ENCODE data around the gene BICD1. TPM values are rescaled to one million over a fixed set of nuclear protein-coding genes. Genes with fewer than 3 reads are reported as not detected.

The BICD1 gene
- total and polyA plus RNA-seq, 2 donors (not counting 3 experiments of a cell fraction or from before 2014, with no cell fraction given) = 12.2 to 51.0 TPM

GRCh38 chr12:32332446-32332845, 225.8 kb downstream of the BICD1 start:
- Histone ChIP-seq H3K4me3 (replicated peaks in 1 of 3; ENCODE audit: insufficient read depth in 1 of 3, low read depth in 1 of 3, low read length in 3 of 3) (no peak overlapping the region), H3K9me1 (replicated peaks; ENCODE audit: control insufficient read depth, extremely low read depth, insufficient read depth, low read length) (no peaks in the 10 kb centered on the region), H3K9ac (replicated peaks; ENCODE audit: extremely low read depth, insufficient read depth, low read length) (peak overlapping the region; percentile 55), H3K36me3 (ENCODE audit: control insufficient read depth in 2 of 2, extremely low read depth in 1 of 2, insufficient read depth in 2 of 2, low read length in 2 of 2) (no peaks in the 10 kb centered on the region), H3K9me3 (replicated peaks; ENCODE audit: control insufficient read depth, insufficient read depth, low read length) (no peaks in the 10 kb centered on the region), H3K27me3 (ENCODE audit: control insufficient read depth in 2 of 2, insufficient read depth in 2 of 2, low read length in 2 of 2) (no peaks in the 10 kb centered on the region), H3K4me2 (ENCODE audit: insufficient read depth, low read length) (peak overlapping the region; percentile 70), H4K20me1 (replicated peaks; ENCODE audit: control insufficient read depth, extremely low read depth, insufficient read depth, low read length) (no peaks in the 10 kb centered on the region), H3K27ac (ENCODE audit: insufficient read depth, low read depth, low read length) (peak overlapping the region; percentile 76), H3K4me1 (ENCODE audit: control insufficient read depth, extremely low read depth, insufficient read depth, low read length) (peaks cover 31% of the 10 kb centered on the region), H2AFZ (ENCODE audit: low read depth, low read length) (peak overlapping the region; percentile 48), H3K79me2 (ENCODE audit: control insufficient read depth, insufficient read depth, low read length) (no peaks in the 10 kb centered on the region)
- ChIA-PET POLR2A (interaction anchor here (0.5 kb wide), 1 partner anchor 71 kb away, joined by 5 read pairs; no protein-coding TSS in a partner anchor), CTCF (interaction anchor here (1.2 kb wide), 1 partner anchor 679 kb away, joined by 4 read pairs; no protein-coding TSS in a partner anchor)
- no TSS peak for BruUV-seq (replicated peaks)
- FAIRE-seq (peak; percentile 72), DNase-seq (ENCODE audit: low read depth, low spot score) (peak; percentile 82)
- no peak for TF ChIP-seq POLR2AphosphoS5 (IDR thresholded peaks at IDR 0.05; ENCODE audit: insufficient read depth, low read depth, low read length)
- TF ChIP-seq POLR2A (IDR thresholded peaks at IDR 0.05; ENCODE audit: low read depth, low read length) = peak; percentile 30
- dilution Hi-C loops (cut with MboI; ENCODE audit: extremely low pct_ligation_motif_present, low sequenced_read_pairs) (no loop called here), intact Hi-C loops (cut with micrococcal nuclease) (no loop called here)

DNA sequence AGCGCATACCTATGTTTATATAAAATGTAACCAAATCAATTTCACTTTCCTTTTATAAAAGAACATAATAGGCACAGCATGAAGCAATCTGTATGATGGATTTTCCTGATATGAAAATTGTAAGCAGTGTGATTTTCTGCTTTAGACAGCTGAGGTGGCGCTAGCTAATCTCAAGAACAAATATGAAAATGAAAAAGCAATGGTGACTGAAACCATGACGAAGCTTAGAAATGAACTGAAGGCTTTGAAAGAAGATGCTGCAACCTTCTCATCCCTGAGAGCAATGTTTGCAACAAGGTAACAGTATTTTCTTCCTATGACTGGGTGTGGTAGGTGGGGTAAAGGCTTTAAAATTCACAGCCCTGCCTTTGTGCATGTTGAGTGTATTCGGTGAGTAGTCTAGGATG, 227.7 kb downstream of the BICD1 start:
- Histone ChIP-seq H3K27me3 (ENCODE audit: control insufficient read depth in 2 of 2, insufficient read depth in 2 of 2, low read length in 2 of 2) (no peaks in the 10 kb centered on the region), H3K27ac (ENCODE audit: insufficient read depth, low read depth, low read length) (no peak overlapping the region), H2AFZ (ENCODE audit: low read depth, low read length) (no peak overlapping the region), H3K36me3 (ENCODE audit: control insufficient read depth in 2 of 2, extremely low read depth in 1 of 2, insufficient read depth in 2 of 2, low read length in 2 of 2) (peaks cover 0 to 3% of the 10 kb centered on the region in 2 experiments), H3K4me3 (replicated peaks in 1 of 3; ENCODE audit: insufficient read depth in 1 of 3, low read depth in 1 of 3, low read length in 3 of 3) (no peak overlapping the region), H3K4me1 (ENCODE audit: control insufficient read depth, extremely low read depth, insufficient read depth, low read length) (peaks cover 31% of the 10 kb centered on the region), H3K4me2 (ENCODE audit: insufficient read depth, low read length) (no peak overlapping the region), H3K9me3 (replicated peaks; ENCODE audit: control insufficient read depth, insufficient read depth, low read length) (no peaks in the 10 kb centered on the region), H3K9ac (replicated peaks; ENCODE audit: extremely low read depth, insufficient read depth, low read length) (no peak overlapping the region), H3K9me1 (replicated peaks; ENCODE audit: control insufficient read depth, extremely low read depth, insufficient read depth, low read length) (peaks cover 2% of the 10 kb centered on the region), H3K79me2 (ENCODE audit: control insufficient read depth, insufficient read depth, low read length) (no peaks in the 10 kb centered on the region), H4K20me1 (replicated peaks; ENCODE audit: control insufficient read depth, extremely low read depth, insufficient read depth, low read length) (no peaks in the 10 kb centered on the region)
- FAIRE-seq (no peak), DNase-seq (ENCODE audit: low read depth, low spot score) (no peak)
- no TSS peak for BruUV-seq (replicated peaks)
- ChIA-PET POLR2A (no interaction called here), CTCF (interaction anchor here (0.9 to 1.6 kb wide), 3 partner anchors 13 to 338 kb away, joined by 3 to 4 read pairs (median 4); no protein-coding TSS in a partner anchor)
- intact Hi-C loops (cut with micrococcal nuclease) = no loop called here
- no peak for TF ChIP-seq POLR2AphosphoS5 (IDR thresholded peaks at IDR 0.05; ENCODE audit: insufficient read depth, low read depth, low read length)
- TF ChIP-seq JUN (IDR thresholded peaks at IDR 0.05; ENCODE audit: borderline replicate concordance, insufficient read depth, insufficient read length, low read depth) = no peak
- TF ChIP-seq EZH2 (IDR thresholded peaks at IDR 0.05; ENCODE audit: borderline replicate concordance, low read depth, low read length, severe bottlenecking) = no peak
- dilution Hi-C loops (cut with MboI; ENCODE audit: extremely low pct_ligation_motif_present, low sequenced_read_pairs) = no loop called here
